H1 (cell line): ENCODE results near the gene EMX1. TPM values are rescaled to one million over a fixed set of nuclear protein-coding genes. Genes with fewer than 3 reads are reported as not detected.

Experiments
- CTCF ChIA-PET: fragments of 300-600 bp; sonication (Branson Sonifier 250); formaldehyde crosslinking; loops from one replicate; lab custom pipeline; 2021; ENCODE audit not compliant: partially characterized antibody; lab: Charles Lee
- POLR2A ChIA-PET: fragments of 300-600 bp; sonication (Branson Sonifier 250); formaldehyde crosslinking; loops from one replicate; lab custom pipeline; 2021; ENCODE audit warnings: inconsistent platforms; ENCODE audit not compliant: partially characterized antibody; lab: Charles Lee
- DNase-seq, 2 experiments: peaks; one replicate each; pipeline versions ENCODE4 v3.0.0 to v3.0.0-alpha.2; 2010 to 2022; ENCODE audit warnings: low spot score in 2 of 2, low read depth in 1 of 2, mixed read lengths in 1 of 2
- FAIRE-seq: peaks from 2 replicates; lab custom pipeline; 2011; peaks lifted over from hg19 to GRCh38; lab: Jason Lieb, UNC
- H2AFZ ChIP-seq: 2 replicates; pipeline ENCODE4 v1.8.1; 2012; ENCODE audit warnings: low read length, inconsistent platforms
- H2AK5ac ChIP-seq: 2 replicates; pipeline ENCODE4 v1.6.1; 2013; ENCODE audit warnings: low read depth, low read length
- H2BK120ac ChIP-seq: replicated peaks from 2 replicates; pipeline ENCODE3; 2013; ENCODE audit warnings: low read depth, low read length, inconsistent platforms
- H2BK12ac ChIP-seq: 2 replicates; pipeline ENCODE4 v1.6.1; 2013; ENCODE audit warnings: low read depth, low read length
- H2BK15ac ChIP-seq: 2 replicates; pipeline ENCODE4 v1.6.1; 2013; ENCODE audit warnings: low read length
- H2BK20ac ChIP-seq: 2 replicates; pipeline ENCODE4 v1.6.1; 2013; ENCODE audit warnings: low read length
- H2BK5ac ChIP-seq: 2 replicates; pipeline ENCODE4 v1.6.1; 2013; ENCODE audit warnings: low read depth, low read length
- H3K14ac ChIP-seq: 2 replicates; pipeline ENCODE4 v1.6.1; 2013; ENCODE audit warnings: inconsistent platforms; ENCODE audit not compliant: insufficient read length
- H3K18ac ChIP-seq: 2 replicates; pipeline ENCODE4 v1.6.1; 2013; ENCODE audit warnings: low read length; ENCODE audit errors: extremely low read depth
- H3K23ac ChIP-seq: 2 replicates; pipeline ENCODE4 v1.6.1; 2013; ENCODE audit warnings: inconsistent platforms; ENCODE audit not compliant: insufficient read length
- H3K23me2 ChIP-seq: 2 replicates; pipeline ENCODE4 v1.6.1; 2013; ENCODE audit warnings: low read depth, low read length
- H3K27ac ChIP-seq: 2 replicates; pipeline ENCODE4 v1.6.1; 2011; ENCODE audit warnings: low read depth, low read length, inconsistent platforms
- H3K27me3 ChIP-seq, 4 experiments: replicated peaks in 1 of 4; 1 replicate in 1 of 4; 2 replicates in 3 of 4; pipeline versions ENCODE4 v1.6.1 to v1.8.1; 2011 to 2013; ENCODE audit warnings: low read length in 3 of 4, mild to moderate bottlenecking in 3 of 4, inconsistent platforms in 2 of 4, mixed read lengths in 2 of 4, moderate library complexity in 1 of 4; ENCODE audit not compliant: control insufficient read depth in 3 of 4, insufficient read depth in 3 of 4; ENCODE audit errors: extremely low read depth in 1 of 4
- H3K36me3 ChIP-seq, 4 experiments: 2 replicates each; pipeline versions ENCODE4 v1.6.1 to v1.8.1; 2011 to 2013; ENCODE audit warnings: mild to moderate bottlenecking in 4 of 4, low read length in 3 of 4, moderate library complexity in 2 of 4, control low read depth in 1 of 4, inconsistent platforms in 1 of 4; ENCODE audit not compliant: insufficient read depth in 4 of 4, control insufficient read depth in 2 of 4
- H3K4ac ChIP-seq: replicated peaks from 2 replicates; pipeline ENCODE3; 2013; ENCODE audit warnings: low read length, low read depth, mixed read lengths, inconsistent platforms; ENCODE audit not compliant: insufficient read length
- H3K4me1 ChIP-seq, 4 experiments: replicated peaks in 1 of 4; 1 replicate in 1 of 4; 2 replicates in 3 of 4; pipeline versions ENCODE4 v1.6.1 to v1.8.1; 2011 to 2013; ENCODE audit warnings: low read length in 3 of 4, inconsistent platforms in 2 of 4, mixed read lengths in 1 of 4; ENCODE audit not compliant: insufficient read depth in 4 of 4, control insufficient read depth in 3 of 4
- H3K4me2 ChIP-seq, 2 experiments: 2 replicates each; pipeline versions ENCODE4 v1.6.1 to v1.8.1; 2011 to 2013; ENCODE audit warnings: low read depth in 2 of 2, low read length in 2 of 2, control low read depth in 1 of 2, inconsistent platforms in 1 of 2, mild to moderate bottlenecking in 1 of 2; ENCODE audit not compliant: insufficient read depth in 1 of 2
- H3K4me3 ChIP-seq, 4 experiments: fragments of 200-600, 300-600 bp in 1 of 4; sonication (generic), shearing (Covaris generic), sonication (Bioruptor Twin) in 1 of 4; 2 replicates each; pipeline versions ENCODE4 v1.5.1 to v1.8.1; 2011 to 2016; ENCODE audit warnings: low read length in 4 of 4, low read depth in 3 of 4, control low read depth in 2 of 4, inconsistent platforms in 2 of 4, mild to moderate bottlenecking in 2 of 4, mixed read lengths in 1 of 4, moderate library complexity in 1 of 4; ENCODE audit not compliant: insufficient read depth in 2 of 4; ENCODE audit errors: extremely low read depth in 1 of 4
- H3K56ac ChIP-seq: replicated peaks from 2 replicates; pipeline ENCODE3; 2013; ENCODE audit warnings: low read depth, mild to moderate bottlenecking, mixed read lengths, low read length, inconsistent platforms; ENCODE audit not compliant: insufficient read length
- H3K79me1 ChIP-seq: 2 replicates; pipeline ENCODE4 v1.6.1; 2013; ENCODE audit warnings: low read depth, low read length, control low read depth
- H3K79me2 ChIP-seq, 2 experiments: 2 replicates each; pipeline versions ENCODE4 v1.6.1 to v1.8.1; 2012 to 2013; ENCODE audit warnings: low read length in 2 of 2, mild to moderate bottlenecking in 2 of 2, inconsistent platforms in 1 of 2; ENCODE audit not compliant: insufficient read depth in 2 of 2, control insufficient read depth in 1 of 2
- H3K9ac ChIP-seq, 4 experiments: replicated peaks in 1 of 4; 1 replicate in 1 of 4; 2 replicates in 3 of 4; pipeline versions ENCODE4 v1.6.1 to v1.8.1; 2011 to 2013; ENCODE audit warnings: low read depth in 3 of 4, low read length in 3 of 4, control low read depth in 2 of 4, mild to moderate bottlenecking in 2 of 4, moderate library complexity in 2 of 4, inconsistent platforms in 1 of 4; ENCODE audit errors: extremely low read depth in 1 of 4
- H3K9me3 ChIP-seq, 2 experiments: 2 replicates each; pipeline versions ENCODE4 v1.6.1 to v1.8.1; 2012 to 2013; ENCODE audit warnings: mild to moderate bottlenecking in 2 of 2, moderate library complexity in 2 of 2, control low read depth in 1 of 2, inconsistent platforms in 1 of 2, low read depth in 1 of 2, low read length in 1 of 2, mixed read lengths in 1 of 2; ENCODE audit not compliant: insufficient read depth in 2 of 2
- H4K20me1 ChIP-seq, 2 experiments: replicated peaks in 1 of 2; 2 replicates each; pipeline versions ENCODE3 to v1.8.1; 2011 to 2013; ENCODE audit warnings: inconsistent platforms in 2 of 2, low read length in 2 of 2, mild to moderate bottlenecking in 1 of 2; ENCODE audit not compliant: insufficient read depth in 2 of 2, control insufficient read depth in 1 of 2
- H4K5ac ChIP-seq: 2 replicates; pipeline ENCODE4 v1.6.1; 2013; ENCODE audit warnings: low read length, low read depth, mixed read lengths, inconsistent platforms; ENCODE audit not compliant: insufficient read length
- H4K8ac ChIP-seq: 2 replicates; pipeline ENCODE4 v1.8.0; 2013; ENCODE audit warnings: mild to moderate bottlenecking, moderate library complexity, low read length, inconsistent platforms; ENCODE audit not compliant: insufficient read depth; ENCODE audit errors: extremely low read depth
- H4K91ac ChIP-seq: replicated peaks from 2 replicates; pipeline ENCODE3; 2013; ENCODE audit warnings: low read length, mixed read lengths, inconsistent platforms; ENCODE audit not compliant: insufficient read length
- CBX8 ChIP-seq: fragments of 300-800, 300-1000 bp; sonication (generic); IDR thresholded peaks from 2 replicates; pipeline ENCODE4 v1.7.1; 2016; ENCODE audit warnings: low read depth, low read length, borderline replicate concordance
- CEBPB ChIP-seq: IDR thresholded peaks from 2 replicates; pipeline ENCODE4 v1.6.1; 2012; ENCODE audit warnings: low read depth, low read length
- JUN ChIP-seq: IDR thresholded peaks from 2 replicates; pipeline ENCODE4 v1.6.1; 2011; ENCODE audit warnings: low read depth, mild to moderate bottlenecking, improper control_type of control experiment, low read length
- NANOG ChIP-seq: IDR thresholded peaks from 2 replicates; pipeline ENCODE4 v1.6.1; 2011; ENCODE audit warnings: low read length, low read depth, mild to moderate bottlenecking, inconsistent platforms; ENCODE audit not compliant: insufficient read depth, poor library complexity, severe bottlenecking
- WGBS, 2 experiments: shearing (Covaris generic) in 1 of 2; methylation state at CpG; one replicate each; pipeline versions ENCODE4 v1.1.6 to v1.1.7; 2013 to 2015; ENCODE audit warnings: low lambda C conversion rate in 2 of 2, mixed read lengths in 2 of 2, inconsistent platforms in 1 of 2, low coverage in 1 of 2, missing lambda C conversion rate in 1 of 2; ENCODE audit not compliant: insufficient replicate concordance in 2 of 2, insufficient coverage in 1 of 2, insufficient read length in 1 of 2; ENCODE audit errors: extremely low coverage in 1 of 2, missing lambda C conversion rate in 1 of 2; 5-methylcytosine and 5-hydroxymethylcytosine counted together
- polyA plus RNA-seq, 7 experiments: library from polyadenylated mRNA; depleted of rRNA in 3 of 7; stranded (reverse) in 5 of 7; unstranded in 2 of 7; fragments of >200 nt in 5 of 7; fragments of 200-250 nt in 2 of 7; gene quantifications; 1 replicate in 5 of 7; 2 replicates in 1 of 7; 4 replicates in 1 of 7; pipeline versions ENCODE4 v1.2.1 to v1.2.3, GENCODE V29; 2011 to 2013; ENCODE audit warnings: missing spikeins in 2 of 7, mixed read lengths in 2 of 7
- total RNA-seq: library from RNA; stranded (reverse); fragmentation: NEBNext Ultra II Directional; extraction: Animal tissue kit (Norgen Biotek cat#: 25700); gene quantifications from 2 replicates; pipeline ENCODE4 v1.2.1, GENCODE V29; 2021
- TF ChIP-seq, protein P1 (sequence below): IDR thresholded peaks from 2 replicates; pipeline ENCODE4 v1.6.1; 2011; ENCODE audit warnings: low read depth, mild to moderate bottlenecking, low read length; ENCODE audit not compliant: insufficient read depth

The EMX1 gene
- total and polyA plus RNA-seq, 2 of the 8 experiments (the other 6 are each of a cell fraction or from before 2014, with no cell fraction given) = 2.4 to 4.9 TPM

DNA sequence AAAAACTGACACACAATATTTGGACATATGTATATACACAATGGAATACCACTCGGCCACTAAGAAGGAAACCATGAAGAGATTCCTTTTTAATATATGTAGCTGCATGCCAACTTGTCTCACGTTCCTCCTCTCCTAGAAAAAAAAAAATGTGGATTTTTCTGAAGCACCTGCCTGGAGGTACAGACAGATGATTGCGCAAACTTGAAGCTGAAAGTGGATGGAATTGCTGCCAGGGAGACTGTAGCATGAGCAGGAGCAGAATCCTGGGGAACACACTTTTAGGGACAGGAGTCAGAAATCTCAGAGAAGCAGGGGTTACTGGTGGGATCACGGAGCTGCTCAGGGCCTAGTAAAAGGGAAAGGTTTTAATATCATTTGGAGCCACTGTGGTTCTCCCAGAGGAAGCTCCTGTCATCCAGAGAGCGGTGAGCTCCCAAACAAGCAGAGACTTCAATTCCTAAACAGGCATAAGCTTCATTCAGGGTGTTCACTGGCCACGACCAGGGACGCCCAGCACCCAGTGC lies 30.8 kb upstream of the EMX1 start:
- CTCF ChIA-PET = interaction anchor here (0.6 to 19.1 kb wide), 26 partner anchors 9 to 316 kb away, joined by 3 to 497 read pairs (median 6); partner anchors contain the start of genes EMX1 and NOTO
- Histone ChIP-seq H3K4me3 (peak overlapping the region; percentile 47 to 68 (median 65)), H2BK20ac (no peak overlapping the region), H4K5ac (no peak overlapping the region), H4K8ac (no peak overlapping the region; the same call in 1 of the 2 replicates), H3K4me2 (peak overlapping the region; percentile 67 to 95), H3K27me3 (peaks cover 4 to 36% (median 24%) of the 10 kb centered on the region in 4 experiments), H3K79me2 (no peaks in the 10 kb centered on the region), H3K4me1 (peaks cover 0 to 8% (median 1%) of the 10 kb centered on the region in 4 experiments; a peak in 5 of 7 replicates), H2BK120ac (no peak overlapping the region), H3K36me3 (no peaks in the 10 kb centered on the region), H3K9ac (no peak overlapping the region), H3K27ac (no peak overlapping the region), H4K20me1 (peaks cover 0 to 9% of the 10 kb centered on the region in 2 experiments), H2AK5ac (no peak overlapping the region), H2BK12ac (no peak overlapping the region), H4K91ac (no peak overlapping the region), H3K9me3 (no peaks in the 10 kb centered on the region), H2BK15ac (no peak overlapping the region; the same call in 1 of the 2 replicates), H3K79me1 (no peaks in the 10 kb centered on the region), H3K23ac (no peak overlapping the region), H2AFZ (peak overlapping the region; percentile 96), H3K56ac (no peak overlapping the region), H2BK5ac (no peak overlapping the region), H3K23me2 (peaks cover 9% of the 10 kb centered on the region; the same call in 1 of the 2 replicates), H3K18ac (no peak overlapping the region), H3K14ac (no peak overlapping the region), H3K4ac (no peak overlapping the region)
- DNase-seq (no peak), FAIRE-seq (no peak)
- TF ChIP-seq, protein P1, sequence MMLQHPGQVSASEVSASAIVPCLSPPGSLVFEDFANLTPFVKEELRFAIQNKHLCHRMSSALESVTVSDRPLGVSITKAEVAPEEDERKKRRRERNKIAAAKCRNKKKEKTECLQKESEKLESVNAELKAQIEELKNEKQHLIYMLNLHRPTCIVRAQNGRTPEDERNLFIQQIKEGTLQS = no peak
- TF ChIP-seq CEBPB (peak; percentile 93), CBX8 (no peak), JUN (no peak), NANOG (no peak)
- WGBS, 2 experiments = 40% methylated on average over 7 of the region's 7 CpGs; no CpG with 5 or more reads in 1 of the 2 experiments
- POLR2A ChIA-PET = interaction anchor here (0.6 to 2.0 kb wide), 4 partner anchors 12 to 88 kb away, joined by 3 to 7 read pairs (median 5); partner anchors contain the start of gene EMX1
